Breast epithelium (tissue), 3 donors: Measurements from ENCODE around the gene CFAP53.

ENCODE experiments used
- POLR2A ChIP-seq: fragments of 450-650 bp; IDR thresholded peaks from one replicate; pipeline ENCODE4 v1.6.1; 2016; ENCODE audit warnings: antibody characterized with exemption, mild to moderate bottlenecking, moderate library complexity
- POLR2AphosphoS5 ChIP-seq, 3 donors: sonication (generic); formaldehyde crosslinking; IDR thresholded peaks; one replicate each; pipeline ENCODE4 v1.6.1; 2017; ENCODE audit warnings: antibody characterized with exemption in 3 of 3
- TF ChIP-seq, protein P1 (sequence below), 3 donors: fragments of 450-650 bp; IDR thresholded peaks; one replicate each; pipeline ENCODE4 v1.5.1; 2016 to 2017; ENCODE audit warnings: antibody characterized with exemption in 3 of 3, mild to moderate bottlenecking in 3 of 3, moderate library complexity in 3 of 3

DNA sequence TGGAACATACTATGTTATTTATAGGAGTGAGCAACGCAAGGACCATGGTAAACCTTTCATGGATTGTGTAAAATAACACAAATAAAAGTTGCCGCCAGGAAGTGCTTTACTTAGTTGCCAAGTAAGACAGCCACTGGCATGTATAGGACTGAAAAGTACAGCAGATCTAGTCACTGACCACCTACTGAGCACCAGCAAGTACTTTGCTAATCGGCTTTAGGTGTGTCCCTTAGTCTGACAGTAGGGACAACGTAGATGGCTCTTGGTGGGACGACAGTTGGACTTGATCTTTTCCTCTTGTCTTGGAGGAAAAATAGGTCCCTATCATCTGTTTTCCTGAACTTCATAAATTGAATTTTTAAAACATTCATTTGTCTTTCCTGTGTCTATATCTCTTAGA is 34.8 kb upstream of the CFAP53 start:
- TF ChIP-seq, protein P1, sequence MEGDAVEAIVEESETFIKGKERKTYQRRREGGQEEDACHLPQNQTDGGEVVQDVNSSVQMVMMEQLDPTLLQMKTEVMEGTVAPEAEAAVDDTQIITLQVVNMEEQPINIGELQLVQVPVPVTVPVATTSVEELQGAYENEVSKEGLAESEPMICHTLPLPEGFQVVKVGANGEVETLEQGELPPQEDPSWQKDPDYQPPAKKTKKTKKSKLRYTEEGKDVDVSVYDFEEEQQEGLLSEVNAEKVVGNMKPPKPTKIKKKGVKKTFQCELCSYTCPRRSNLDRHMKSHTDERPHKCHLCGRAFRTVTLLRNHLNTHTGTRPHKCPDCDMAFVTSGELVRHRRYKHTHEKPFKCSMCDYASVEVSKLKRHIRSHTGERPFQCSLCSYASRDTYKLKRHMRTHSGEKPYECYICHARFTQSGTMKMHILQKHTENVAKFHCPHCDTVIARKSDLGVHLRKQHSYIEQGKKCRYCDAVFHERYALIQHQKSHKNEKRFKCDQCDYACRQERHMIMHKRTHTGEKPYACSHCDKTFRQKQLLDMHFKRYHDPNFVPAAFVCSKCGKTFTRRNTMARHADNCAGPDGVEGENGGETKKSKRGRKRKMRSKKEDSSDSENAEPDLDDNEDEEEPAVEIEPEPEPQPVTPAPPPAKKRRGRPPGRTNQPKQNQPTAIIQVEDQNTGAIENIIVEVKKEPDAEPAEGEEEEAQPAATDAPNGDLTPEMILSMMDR (IDR thresholded peaks at IDR 0.05): no peak
- no peak for TF ChIP-seq POLR2A
- no peak for TF ChIP-seq POLR2AphosphoS5 (IDR thresholded peaks at IDR 0.05)
